Glomerular visceral epithelial cell (primary cell): ENCODE measurements around the gene PLAGL2.
"Not testable (repeated sequence)": the region's sequence is repeated elsewhere in the genome, so short reads cannot be mapped to it uniquely, and the experiment has no call there.

Experiments
- DNase-seq: peaks from one replicate; pipeline ENCODE4 v3.0.0-alpha.2; 2016; ENCODE audit errors: extremely low spot score

PLAGL2 gene

GRCh38 chr20:32207626-32208498, at the start of gene PLAGL2, which contains the start of gene POFUT1:
PLAGL2 (minus strand) TSS chr20:32207743; CDS start chr20:32202178, 5,565 bp downstream.
POFUT1 (plus strand) TSS chr20:32207880; CDS start chr20:32207942, 62 bp downstream.
- peak; percentile 90 for DNase-seq

- no peak for DNase-seq
These were observed 44.6 kb upstream of the PLAGL2 start for GRCh38 chr20:32252189-32252588.

GRCh38 chr20:32251470-32251869, 43.9 kb upstream of the PLAGL2 start:
- no peak for DNase-seq

GRCh38 chr20:32249030-32249738, 41.6 kb upstream of the PLAGL2 start:
- DNase-seq: no peak

- DNase-seq: no peak
These were observed 40.5 kb upstream of the PLAGL2 start for GRCh38 chr20:32248043-32248442.

GRCh38 chr20:32246208-32246607, 38.7 kb upstream of the PLAGL2 start:
- DNase-seq: not testable (repeated sequence)

GRCh38 chr20:32244959-32245358, 37.4 kb upstream of the PLAGL2 start:
- DNase-seq: no peak

GRCh38 chr20:32244150-32244823, 36.7 kb upstream of the PLAGL2 start:
- DNase-seq: no peak

- DNase-seq: no peak
These were observed 34.3 kb upstream of the PLAGL2 start for GRCh38 chr20:32241807-32242206.

GRCh38 chr20:32240205-32240604, 32.7 kb upstream of the PLAGL2 start:
- no peak for DNase-seq

- no peak for DNase-seq
These were observed 31.2 kb upstream of the PLAGL2 start for GRCh38 chr20:32238483-32239425.

- DNase-seq: no peak
These were observed 29.9 kb upstream of the PLAGL2 start for GRCh38 chr20:32237419-32237818.

GRCh38 chr20:32236819-32237218, 29.3 kb upstream of the PLAGL2 start:
- no peak for DNase-seq

GRCh38 chr20:32236048-32236533, 28.5 kb upstream of the PLAGL2 start:
- no peak for DNase-seq

GRCh38 chr20:32235331-32236047, 27.9 kb upstream of the PLAGL2 start:
- DNase-seq: no peak

GRCh38 chr20:32234135-32234808, 26.7 kb upstream of the PLAGL2 start:
- no peak for DNase-seq

- DNase-seq: no peak
These were observed 25.7 kb upstream of the PLAGL2 start for GRCh38 chr20:32233286-32233685.

GRCh38 chr20:32232326-32232886, 24.9 kb upstream of the PLAGL2 start:
- DNase-seq: no peak

GRCh38 chr20:32231847-32232246, 24.3 kb upstream of the PLAGL2 start:
- no peak for DNase-seq
